ENCODE data around the gene SPPL2B. TPM values are rescaled to one million over a fixed set of nuclear protein-coding genes. Genes with fewer than 3 reads are reported as not detected.

SPPL2B gene
- polyA plus RNA-seq, 3 donors = 5.7 to 64.9 (median 8.7) TPM

DNA sequence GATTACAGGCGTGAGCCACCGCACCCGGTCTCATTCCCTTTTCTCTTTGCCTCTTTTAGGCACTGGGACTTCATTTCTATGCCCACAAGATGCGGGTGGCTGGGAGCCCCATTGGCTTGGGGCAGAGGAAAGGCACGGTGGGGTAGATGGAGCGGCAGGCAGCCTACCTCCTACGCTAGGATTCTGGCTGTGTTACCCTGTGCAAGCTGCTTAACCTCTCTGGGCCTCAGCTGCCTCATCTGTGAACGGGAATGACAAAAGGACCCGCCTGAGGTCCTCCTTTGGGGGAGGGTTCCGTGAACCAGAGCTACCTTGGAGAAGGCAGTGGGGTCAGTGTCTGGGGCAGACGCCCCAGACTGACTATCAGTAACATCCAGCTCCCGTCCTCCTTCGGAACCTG, 11.2 kb upstream of the SPPL2B start:
- peaks cover 16% of the 10 kb centered on the region for H3K4me1 Mint-ChIP-seq

DNA sequence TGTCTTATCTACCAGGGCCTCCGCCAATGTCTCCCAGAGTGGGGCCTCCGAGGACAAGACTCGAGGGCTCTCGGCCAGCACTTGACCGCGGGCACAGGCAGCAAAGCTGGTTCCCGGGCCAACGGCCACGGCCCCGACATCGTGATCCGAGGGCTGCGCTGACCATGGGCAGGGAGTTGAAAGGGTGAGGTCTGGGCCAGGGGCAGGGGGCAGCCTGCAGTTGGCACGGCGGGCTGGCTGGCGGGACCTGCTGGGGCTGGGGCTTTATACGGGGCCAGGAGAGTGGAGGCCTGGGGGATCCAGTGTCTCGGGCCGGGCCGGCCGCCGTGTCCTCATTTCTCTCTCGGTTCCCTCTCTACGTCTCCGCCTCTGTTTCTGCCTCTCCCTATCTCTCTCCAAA, 10.7 kb upstream of the SPPL2B start:
- intact Hi-C loops (cut with micrococcal nuclease) = loop anchor here (5.0 kb wide), 3 partner anchors 40 to 165 kb away; partner anchors contain the start of genes AP3D1 (in 2 of the 2), PLEKHJ1 (in 1 of the 2) and SF3A2 (in 1 of the 2)
- peaks cover 16% of the 10 kb centered on the region for H3K4me1 Mint-ChIP-seq
- no peak overlapping the region for H3K4me2 ChIP-seq (replicated peaks; ENCODE audit: extremely low read depth, low read length, poor library complexity, severe bottlenecking)

More for the DNA sequence above, 11.2 kb upstream of the SPPL2B start:
- Histone ChIP-seq H3K9me3 (replicated peaks in 1 of 2; ENCODE audit: control insufficient read depth in 1 of 2, insufficient read depth in 1 of 2, low read length in 2 of 2) (peaks cover 0 to 10% of the 10 kb centered on the region in 2 donors), H2AFZ (ENCODE audit: insufficient read depth, low read depth, low read length, poor library complexity, severe bottlenecking) (no peak overlapping the region), H3K4me3 (replicated peaks in 1 of 3; ENCODE audit: low read depth in 2 of 3, low read length in 3 of 3) (no peak overlapping the region), H3K9ac (ENCODE audit: insufficient read depth, low read length, poor library complexity, severe bottlenecking) (no peak overlapping the region), H3K27ac (ENCODE audit: low read depth in 1 of 2, low read length in 2 of 2) (no peak overlapping the region), H4K20me1 (ENCODE audit: insufficient read depth, low read length) (no peaks in the 10 kb centered on the region), H3K4me2 (replicated peaks; ENCODE audit: extremely low read depth, low read length, poor library complexity, severe bottlenecking) (no peak overlapping the region), H3K79me2 (ENCODE audit: insufficient read depth, low read length) (no peaks in the 10 kb centered on the region), H3K27me3 (ENCODE audit: control insufficient read depth in 2 of 2, insufficient read depth in 2 of 2, low read length in 2 of 2) (peaks cover 0 to 11% of the 10 kb centered on the region in 2 donors), H3K4me1 (ENCODE audit: control insufficient read depth in 1 of 2, insufficient read depth in 2 of 2, low read length in 2 of 2) (peaks cover 15 to 21% of the 10 kb centered on the region in 2 donors), H3K36me3 (replicated peaks in 1 of 2; ENCODE audit: control insufficient read depth in 1 of 2, insufficient read depth in 2 of 2, low read length in 2 of 2) (peaks cover 8 to 11% of the 10 kb centered on the region in 2 donors)
- Mint-ChIP-seq H3K4me3 (no peak overlapping the region), H3K27ac (no peak overlapping the region), H3K9me3 (peaks cover 8 to 18% (median 15%) of the 10 kb centered on the region in 7 donors), H3K27me3 (ENCODE audit: low read depth in 3 of 3) (peaks cover under 1 to 23% (median 15%) of the 10 kb centered on the region in 3 donors), H3K36me3 (peaks cover 3 to 22% of the 10 kb centered on the region in 2 donors)
- TF ChIP-seq, protein P1, sequence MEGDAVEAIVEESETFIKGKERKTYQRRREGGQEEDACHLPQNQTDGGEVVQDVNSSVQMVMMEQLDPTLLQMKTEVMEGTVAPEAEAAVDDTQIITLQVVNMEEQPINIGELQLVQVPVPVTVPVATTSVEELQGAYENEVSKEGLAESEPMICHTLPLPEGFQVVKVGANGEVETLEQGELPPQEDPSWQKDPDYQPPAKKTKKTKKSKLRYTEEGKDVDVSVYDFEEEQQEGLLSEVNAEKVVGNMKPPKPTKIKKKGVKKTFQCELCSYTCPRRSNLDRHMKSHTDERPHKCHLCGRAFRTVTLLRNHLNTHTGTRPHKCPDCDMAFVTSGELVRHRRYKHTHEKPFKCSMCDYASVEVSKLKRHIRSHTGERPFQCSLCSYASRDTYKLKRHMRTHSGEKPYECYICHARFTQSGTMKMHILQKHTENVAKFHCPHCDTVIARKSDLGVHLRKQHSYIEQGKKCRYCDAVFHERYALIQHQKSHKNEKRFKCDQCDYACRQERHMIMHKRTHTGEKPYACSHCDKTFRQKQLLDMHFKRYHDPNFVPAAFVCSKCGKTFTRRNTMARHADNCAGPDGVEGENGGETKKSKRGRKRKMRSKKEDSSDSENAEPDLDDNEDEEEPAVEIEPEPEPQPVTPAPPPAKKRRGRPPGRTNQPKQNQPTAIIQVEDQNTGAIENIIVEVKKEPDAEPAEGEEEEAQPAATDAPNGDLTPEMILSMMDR (IDR thresholded peaks at IDR 0.05) = no peak
- 98% methylated on average over 12 of the region's 13 CpGs for WGBS (ENCODE audit: insufficient coverage)
- DNase-seq = no peak
- intact Hi-C loops (cut with micrococcal nuclease) = loop anchor here (5.0 kb wide), 3 partner anchors 40 to 165 kb away; partner anchors contain the start of genes AP3D1 (in 2 of the 2), PLEKHJ1 (in 1 of the 2) and SF3A2 (in 1 of the 2)

More for the DNA sequence above, 10.7 kb upstream of the SPPL2B start:
- H3K27me3 ChIP-seq (ENCODE audit: control insufficient read depth in 2 of 2, insufficient read depth in 2 of 2, low read length in 2 of 2) = peaks cover 0 to 6% of the 10 kb centered on the region in 2 donors
- DNase-seq = no peak
- peaks cover 15 to 21% of the 10 kb centered on the region in 2 donors for H3K4me1 ChIP-seq (ENCODE audit: control insufficient read depth in 1 of 2, insufficient read depth in 2 of 2, low read length in 2 of 2)
- no peak overlapping the region for H3K9ac ChIP-seq (ENCODE audit: insufficient read depth, low read length, poor library complexity, severe bottlenecking)
- H3K4me3 Mint-ChIP-seq = no peak overlapping the region
- no peaks in the 10 kb centered on the region for H4K20me1 ChIP-seq (ENCODE audit: insufficient read depth, low read length)
- no peak overlapping the region for H3K4me3 ChIP-seq (replicated peaks in 1 of 3; ENCODE audit: low read depth in 2 of 3, low read length in 3 of 3)
- no peak overlapping the region for H3K27ac ChIP-seq (ENCODE audit: low read depth in 1 of 2, low read length in 2 of 2)
- TF ChIP-seq, protein P1 (IDR thresholded peaks at IDR 0.05) = no peak
- H3K9me3 ChIP-seq (replicated peaks in 1 of 2; ENCODE audit: control insufficient read depth in 1 of 2, insufficient read depth in 1 of 2, low read length in 2 of 2) = peaks cover 0 to 10% of the 10 kb centered on the region in 2 donors
- peaks cover 5 to 26% of the 10 kb centered on the region in 2 donors for H3K36me3 Mint-ChIP-seq
- no peak overlapping the region for H2AFZ ChIP-seq (ENCODE audit: insufficient read depth, low read depth, low read length, poor library complexity, severe bottlenecking)
- peaks cover 8 to 18% (median 15%) of the 10 kb centered on the region in 7 donors for H3K9me3 Mint-ChIP-seq
- no peaks in the 10 kb centered on the region for H3K79me2 ChIP-seq (ENCODE audit: insufficient read depth, low read length)
- H3K27ac Mint-ChIP-seq = no peak overlapping the region
- H3K27me3 Mint-ChIP-seq (ENCODE audit: low read depth in 3 of 3) = peaks cover 0 to 19% (median 10%) of the 10 kb centered on the region in 3 donors
- peaks cover 11 to 13% of the 10 kb centered on the region in 2 donors for H3K36me3 ChIP-seq (replicated peaks in 1 of 2; ENCODE audit: control insufficient read depth in 1 of 2, insufficient read depth in 2 of 2, low read length in 2 of 2)
- 98% methylated on average over 15 of the region's 25 CpGs for WGBS (ENCODE audit: insufficient coverage)

Measured in CD14-positive monocyte (primary cell).